SK-N-SH (cell line): ENCODE measurements around the gene SLC16A10. TPM values are rescaled to one million over a fixed set of nuclear protein-coding genes. Genes with fewer than 3 reads are reported as not detected.

Source experiments
- CTCF ChIA-PET: fragments of 300-600, 350-600 bp; formaldehyde crosslinking; extraction: SDS; loops from one replicate; lab custom pipeline; 2021; lab: Yijun Ruan, JAX
- POLR2A ChIA-PET: fragments of 350-600 bp; sonication (Branson Sonifier 250); formaldehyde crosslinking; extraction: SDS; loops from one replicate; lab custom pipeline; 2020; ENCODE audit warnings: antibody characterized with exemption, inconsistent platforms; lab: Yijun Ruan, JAX
- DNase-seq: peaks from one replicate; pipeline ENCODE4 v3.0.0; 2012
- H2AFZ ChIP-seq: fragments of 200-600 bp; sonication (generic); 2 replicates; pipeline ENCODE4 v1.8.1; 2016; ENCODE audit warnings: antibody characterized with exemption, mild to moderate bottlenecking, low read depth
- H3F3A ChIP-seq: fragments of 200-600 bp; sonication (generic); replicated peaks from 2 replicates; pipeline ENCODE3; 2016; ENCODE audit warnings: antibody characterized with exemption, mild to moderate bottlenecking; ENCODE audit not compliant: insufficient read depth
- H3K27ac ChIP-seq, 2 experiments: fragments of 200-500 bp in 1 of 2; fragments of 200-600 bp in 1 of 2; sonication (Bioruptor generic) in 1 of 2; sonication (generic), shearing (Covaris generic) in 1 of 2; 2 replicates each; pipeline versions ENCODE4 v1.5.1 to v1.6.1; 2014 to 2016; ENCODE audit warnings: low read depth in 2 of 2, inconsistent platforms in 1 of 2, low read length in 1 of 2, mild to moderate bottlenecking in 1 of 2, mixed read lengths in 1 of 2
- H3K27me3 ChIP-seq: fragments of 200-600 bp; sonication (generic), shearing (Covaris generic); 2 replicates; pipeline ENCODE4 v1.6.1; 2016; ENCODE audit warnings: mixed run types; ENCODE audit not compliant: insufficient read depth
- H3K36me3 ChIP-seq, 2 experiments: fragments of 200-500 bp in 1 of 2; fragments of 200-600 bp in 1 of 2; sonication (Bioruptor generic) in 1 of 2; sonication (generic) in 1 of 2; replicated peaks in 1 of 2; 2 replicates each; pipeline versions ENCODE3 to v1.5.1; 2014 to 2016; ENCODE audit warnings: low read length in 1 of 2, mild to moderate bottlenecking in 1 of 2; ENCODE audit not compliant: insufficient read depth in 2 of 2, control insufficient read depth in 1 of 2
- H3K4me1 ChIP-seq, 2 experiments: fragments of 200-500 bp in 1 of 2; fragments of 200-600 bp in 1 of 2; sonication (Bioruptor generic) in 1 of 2; sonication (generic), shearing (Covaris generic) in 1 of 2; 2 replicates each; pipeline versions ENCODE4 v1.5.1 to v1.6.1; 2014 to 2016; ENCODE audit warnings: low read depth in 1 of 2, low read length in 1 of 2, mixed run types in 1 of 2; ENCODE audit not compliant: insufficient read depth in 2 of 2, control insufficient read depth in 1 of 2
- H3K4me2 ChIP-seq: fragments of 200-600 bp; sonication (generic), shearing (Covaris generic); 2 replicates; pipeline ENCODE4 v1.6.1; 2017; ENCODE audit warnings: mixed run types
- H3K4me3 ChIP-seq, 2 experiments: fragments of 200-500 bp in 1 of 2; fragments of 200-600 bp in 1 of 2; sonication (Bioruptor generic) in 1 of 2; sonication (generic), shearing (Covaris generic) in 1 of 2; 2 replicates each; pipeline versions ENCODE4 v1.5.1 to v1.8.1; 2014 to 2016; ENCODE audit warnings: low read depth in 2 of 2, inconsistent platforms in 1 of 2, low read length in 1 of 2, mild to moderate bottlenecking in 1 of 2, mixed read lengths in 1 of 2, moderate library complexity in 1 of 2
- H3K79me2 ChIP-seq: fragments of 200-600 bp; sonication (generic); 2 replicates; pipeline ENCODE4 v1.8.1; 2017; ENCODE audit warnings: mild to moderate bottlenecking; ENCODE audit not compliant: insufficient read depth
- H3K9ac ChIP-seq: fragments of 200-600 bp; sonication (generic); 2 replicates; pipeline ENCODE4 v1.6.1; 2017; ENCODE audit warnings: mixed run types
- H3K9me2 ChIP-seq: fragments of 200-600 bp; sonication (generic); 2 replicates; pipeline ENCODE4 v1.6.1; 2017; ENCODE audit warnings: mixed run types
- H3K9me3 ChIP-seq: fragments of 200-600 bp; sonication (generic); 2 replicates; pipeline ENCODE4 v1.6.1; 2017; ENCODE audit warnings: mixed run types, mild to moderate bottlenecking, moderate library complexity
- H4K20me1 ChIP-seq: fragments of 200-600 bp; sonication (generic); 2 replicates; pipeline ENCODE4 v1.6.1; 2017; ENCODE audit warnings: mild to moderate bottlenecking, mixed run types; ENCODE audit not compliant: insufficient read depth
- EP300 ChIP-seq, 2 experiments: IDR thresholded peaks; 2 replicates each; pipeline versions ENCODE4 v1.4.0 to v1.6.1; 2012; ENCODE audit warnings: borderline replicate concordance in 1 of 2, low read depth in 1 of 2, low read length in 1 of 2
- FOXM1 ChIP-seq: IDR thresholded peaks from 2 replicates; pipeline ENCODE4 v1.4.0; 2012; ENCODE audit warnings: low read depth, mild to moderate bottlenecking
- GABPA ChIP-seq: IDR thresholded peaks from 2 replicates; pipeline ENCODE4 v1.4.0; 2012; ENCODE audit warnings: low read depth, mild to moderate bottlenecking
- GATA2 ChIP-seq: sonication (generic); formaldehyde crosslinking; IDR thresholded peaks from 2 replicates; pipeline ENCODE4 v1.5.0; 2020; ENCODE audit warnings: mild to moderate bottlenecking, missing genetic modification reagents
- MEF2A ChIP-seq: IDR thresholded peaks from 2 replicates; pipeline ENCODE4 v1.4.0; 2012; ENCODE audit warnings: low read depth, borderline replicate concordance
- RFX5 ChIP-seq: IDR thresholded peaks from 2 replicates; pipeline ENCODE4 v1.6.1; 2012; ENCODE audit warnings: mild to moderate bottlenecking, improper control_type of control experiment, low read length
- RXRA ChIP-seq: IDR thresholded peaks from 2 replicates; pipeline ENCODE4 v1.4.0; 2012; ENCODE audit warnings: low read depth, mild to moderate bottlenecking, borderline replicate concordance
- YY1 ChIP-seq: IDR thresholded peaks from 2 replicates; pipeline ENCODE4 v1.4.0; 2012; ENCODE audit warnings: low read depth, mild to moderate bottlenecking
- WGBS: methylation state at CpG from one replicate; pipeline ENCODE4 v1.1.6; 2017; ENCODE audit warnings: low lambda C conversion rate; 5-methylcytosine and 5-hydroxymethylcytosine counted together
- polyA plus RNA-seq, 3 experiments: library from polyadenylated mRNA; depleted of rRNA; stranded (reverse); fragments of >200 nt; gene quantifications; 2 replicates each; pipeline ENCODE4 v1.2.3, GENCODE V29; 2012
- TF ChIP-seq, protein P1 (sequence below): IDR thresholded peaks from 2 replicates; pipeline ENCODE4 v1.4.0; 2012; ENCODE audit warnings: low read depth, borderline replicate concordance
- TF ChIP-seq, protein P2 (sequence below): fragments of 150-350 bp; IDR thresholded peaks from 2 replicates; pipeline ENCODE4 v1.6.1; 2016; ENCODE audit warnings: mild to moderate bottlenecking, low read depth, low read length
- TF ChIP-seq, protein P3 (sequence below): IDR thresholded peaks from 2 replicates; pipeline ENCODE4 v1.4.0; 2012; ENCODE audit warnings: low read depth

The SLC16A10 gene
- polyA plus RNA-seq, 1 of the 3 experiments (the other 2 are of a cell fraction) = 0.12 TPM

- Histone ChIP-seq H3K27ac (no peak overlapping the region), H3F3A (no peaks in the 10 kb centered on the region), H3K4me3 (no peak overlapping the region), H3K79me2 (no peaks in the 10 kb centered on the region), H3K9ac (no peak overlapping the region), H3K9me2 (no peaks in the 10 kb centered on the region), H3K27me3 (no peaks in the 10 kb centered on the region), H3K9me3 (no peaks in the 10 kb centered on the region), H3K4me2 (no peak overlapping the region), H2AFZ (no peak overlapping the region), H4K20me1 (no peaks in the 10 kb centered on the region), H3K36me3 (no peaks in the 10 kb centered on the region), H3K4me1 (peaks cover 0 to 9% of the 10 kb centered on the region in 2 experiments; a peak in 2 of 4 replicates)
- DNase-seq = no peak
- CTCF ChIA-PET = interaction anchor here (1.6 to 2.1 kb wide), 2 partner anchors 61 to 92 kb away, joined by 5 to 7 read pairs; no protein-coding TSS in a partner anchor
- TF ChIP-seq, protein P1, sequence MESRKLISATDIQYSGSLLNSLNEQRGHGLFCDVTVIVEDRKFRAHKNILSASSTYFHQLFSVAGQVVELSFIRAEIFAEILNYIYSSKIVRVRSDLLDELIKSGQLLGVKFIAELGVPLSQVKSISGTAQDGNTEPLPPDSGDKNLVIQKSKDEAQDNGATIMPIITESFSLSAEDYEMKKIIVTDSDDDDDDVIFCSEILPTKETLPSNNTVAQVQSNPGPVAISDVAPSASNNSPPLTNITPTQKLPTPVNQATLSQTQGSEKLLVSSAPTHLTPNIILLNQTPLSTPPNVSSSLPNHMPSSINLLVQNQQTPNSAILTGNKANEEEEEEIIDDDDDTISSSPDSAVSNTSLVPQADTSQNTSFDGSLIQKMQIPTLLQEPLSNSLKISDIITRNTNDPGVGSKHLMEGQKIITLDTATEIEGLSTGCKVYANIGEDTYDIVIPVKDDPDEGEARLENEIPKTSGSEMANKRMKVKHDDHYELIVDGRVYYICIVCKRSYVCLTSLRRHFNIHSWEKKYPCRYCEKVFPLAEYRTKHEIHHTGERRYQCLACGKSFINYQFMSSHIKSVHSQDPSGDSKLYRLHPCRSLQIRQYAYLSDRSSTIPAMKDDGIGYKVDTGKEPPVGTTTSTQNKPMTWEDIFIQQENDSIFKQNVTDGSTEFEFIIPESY = no peak
- TF ChIP-seq, protein P2, sequence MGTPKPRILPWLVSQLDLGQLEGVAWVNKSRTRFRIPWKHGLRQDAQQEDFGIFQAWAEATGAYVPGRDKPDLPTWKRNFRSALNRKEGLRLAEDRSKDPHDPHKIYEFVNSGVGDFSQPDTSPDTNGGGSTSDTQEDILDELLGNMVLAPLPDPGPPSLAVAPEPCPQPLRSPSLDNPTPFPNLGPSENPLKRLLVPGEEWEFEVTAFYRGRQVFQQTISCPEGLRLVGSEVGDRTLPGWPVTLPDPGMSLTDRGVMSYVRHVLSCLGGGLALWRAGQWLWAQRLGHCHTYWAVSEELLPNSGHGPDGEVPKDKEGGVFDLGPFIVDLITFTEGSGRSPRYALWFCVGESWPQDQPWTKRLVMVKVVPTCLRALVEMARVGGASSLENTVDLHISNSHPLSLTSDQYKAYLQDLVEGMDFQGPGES = no peak
- TF ChIP-seq YY1 (no peak), GATA2 (no peak), FOXM1 (no peak), RXRA (no peak)
- WGBS = 66% methylated on average over 2 of the region's 2 CpGs
- POLR2A ChIA-PET = no interaction called here
Measured at GRCh38 chr6:111118826-111119225, 31.5 kb downstream of the SLC16A10 start.

GRCh38 chr6:111119571-111120329, 32.4 kb downstream of the SLC16A10 start:
- no peak overlapping the region for H2AFZ ChIP-seq
- H3F3A ChIP-seq = no peaks in the 10 kb centered on the region
- TF ChIP-seq MEF2A = no peak
- no peak for TF ChIP-seq RFX5
- TF ChIP-seq GABPA = no peak
- no peak for TF ChIP-seq EP300 (IDR thresholded peaks at IDR 0.05; ENCODE audit: borderline replicate concordance in 1 of 2, low read depth in 1 of 2, low read length in 1 of 2)
- TF ChIP-seq RXRA = no peak
- TF ChIP-seq, protein P3, sequence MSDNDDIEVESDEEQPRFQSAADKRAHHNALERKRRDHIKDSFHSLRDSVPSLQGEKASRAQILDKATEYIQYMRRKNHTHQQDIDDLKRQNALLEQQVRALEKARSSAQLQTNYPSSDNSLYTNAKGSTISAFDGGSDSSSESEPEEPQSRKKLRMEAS = no peak
- no peak overlapping the region for H3K4me2 ChIP-seq
- H3K4me1 ChIP-seq = peaks cover 0 to 6% of the 10 kb centered on the region in 2 experiments; a peak in 1 of 4 replicates
- H3K9ac ChIP-seq = no peak overlapping the region
- no peaks in the 10 kb centered on the region for H4K20me1 ChIP-seq
- no peak overlapping the region for H3K27ac ChIP-seq
- no peaks in the 10 kb centered on the region for H3K9me3 ChIP-seq
- DNase-seq = no peak
- H3K9me2 ChIP-seq = no peaks in the 10 kb centered on the region
- POLR2A ChIA-PET = no interaction called here
- WGBS = 82% methylated on average over 2 of the region's 2 CpGs
- no peaks in the 10 kb centered on the region for H3K27me3 ChIP-seq
- H3K4me3 ChIP-seq = no peak overlapping the region
- CTCF ChIA-PET = interaction anchor here (0.5 to 2.1 kb wide), 3 partner anchors 62 to 98 kb away, joined by 3 to 7 read pairs (median 5); no protein-coding TSS in a partner anchor
- H3K79me2 ChIP-seq = no peaks in the 10 kb centered on the region
- no peaks in the 10 kb centered on the region for H3K36me3 ChIP-seq
